HG03575 (cell line): ENCODE measurements around the gene PHLPP1.

Source experiments
- ATAC-seq: cut with Tn5 transposase; IDR thresholded peaks from one replicate; pipeline ENCODE4 v1.9.1; 2021; ENCODE audit not compliant: unreplicated experiment, insufficient number of reproducible peaks, low FRiP score; ENCODE audit errors: extremely low read depth

PHLPP1 gene

GRCh38 chr18:62829936-62830335 lies 114.6 kb downstream of the PHLPP1 start:
- no peak for ATAC-seq

- no peak for ATAC-seq
These were observed 116.9 kb downstream of the PHLPP1 start for GRCh38 chr18:62832282-62832681.

- ATAC-seq = no peak
These were observed 118.2 kb downstream of the PHLPP1 start for GRCh38 chr18:62833494-62833893.

- no peak for ATAC-seq
These were observed 119.4 kb downstream of the PHLPP1 start for GRCh38 chr18:62834715-62835114.

GRCh38 chr18:62837011-62837410 lies 121.7 kb downstream of the PHLPP1 start:
- no peak for ATAC-seq

- ATAC-seq = peak; percentile 48
These were observed 123.2 kb downstream of the PHLPP1 start for GRCh38 chr18:62838475-62839098.

- no peak for ATAC-seq
These were observed 124.8 kb downstream of the PHLPP1 start for GRCh38 chr18:62839874-62840713.

GRCh38 chr18:62841405-62841804 lies 126.1 kb downstream of the PHLPP1 start:
- no peak for ATAC-seq

- no peak for ATAC-seq
These were observed 127.6 kb downstream of the PHLPP1 start for GRCh38 chr18:62842898-62843297.

- ATAC-seq = no peak
These were observed 129.7 kb downstream of the PHLPP1 start for GRCh38 chr18:62844850-62845643.

- no peak for ATAC-seq
These were observed 131.0 kb downstream of the PHLPP1 start for GRCh38 chr18:62846313-62846712.

- no peak for ATAC-seq
These were observed 131.7 kb downstream of the PHLPP1 start for GRCh38 chr18:62847081-62847480.

GRCh38 chr18:62848946-62849345 lies 133.6 kb downstream of the PHLPP1 start:
- no peak for ATAC-seq

- ATAC-seq = no peak
These were observed 135.4 kb downstream of the PHLPP1 start for GRCh38 chr18:62850619-62851306.

- ATAC-seq = no peak
These were observed 137.5 kb downstream of the PHLPP1 start for GRCh38 chr18:62852851-62853250.

- no peak for ATAC-seq
These were observed 141.0 kb downstream of the PHLPP1 start for GRCh38 chr18:62856294-62856693.

- no peak for ATAC-seq
These were observed 142.1 kb downstream of the PHLPP1 start for GRCh38 chr18:62857263-62857976.

- ATAC-seq = no peak
These were observed 144.7 kb downstream of the PHLPP1 start for GRCh38 chr18:62860062-62860461.

- no peak for ATAC-seq
These were observed 147.1 kb downstream of the PHLPP1 start for GRCh38 chr18:62862466-62862865.
